ENCODE measurements around the gene CBLN4.

Gene CBLN4

DNA sequence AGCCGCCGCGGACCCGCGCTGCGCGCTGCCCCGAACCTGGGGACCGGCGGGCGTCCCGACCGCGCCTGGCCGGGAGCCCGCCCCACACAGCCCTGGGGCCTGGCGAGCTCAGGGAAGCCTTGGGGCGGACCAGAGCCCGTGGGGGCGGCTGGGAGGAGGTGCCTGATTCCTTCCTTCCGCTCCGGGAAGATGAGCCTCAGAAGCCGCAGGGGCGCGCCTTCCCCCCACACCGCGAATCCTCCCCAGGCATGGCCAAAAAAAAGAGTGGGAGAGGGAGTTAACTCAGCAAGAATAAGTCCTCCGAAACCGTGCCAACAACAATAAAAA lies at the start of gene CBLN4:
Gene CBLN4, minus strand, starts transcription at position 131 of the 327 bp plus-strand sequence. CDS start 1,348 bp downstream, outside the sequence.
- DNase-seq: no peak

DNA sequence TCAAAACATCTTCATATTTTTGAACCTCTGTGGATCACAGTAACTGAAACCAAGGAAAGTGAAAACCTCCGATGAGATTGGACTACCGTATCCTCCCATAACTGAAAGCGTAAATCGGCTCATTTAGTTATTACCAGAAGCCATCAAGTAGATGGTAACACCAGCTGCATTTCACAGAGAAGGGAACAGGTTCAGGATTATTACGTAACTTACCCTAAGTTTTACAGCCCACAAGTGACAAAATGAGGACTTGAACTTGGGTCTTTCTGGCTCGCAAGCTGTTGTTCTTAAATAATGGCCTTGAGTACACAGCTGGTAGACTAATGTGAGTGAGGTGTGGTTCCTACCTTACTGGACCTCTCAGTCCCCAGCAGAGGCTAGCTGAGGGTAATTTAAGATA lies 37.9 kb upstream of the CBLN4 start:
- DNase-seq: no peak

DNA sequence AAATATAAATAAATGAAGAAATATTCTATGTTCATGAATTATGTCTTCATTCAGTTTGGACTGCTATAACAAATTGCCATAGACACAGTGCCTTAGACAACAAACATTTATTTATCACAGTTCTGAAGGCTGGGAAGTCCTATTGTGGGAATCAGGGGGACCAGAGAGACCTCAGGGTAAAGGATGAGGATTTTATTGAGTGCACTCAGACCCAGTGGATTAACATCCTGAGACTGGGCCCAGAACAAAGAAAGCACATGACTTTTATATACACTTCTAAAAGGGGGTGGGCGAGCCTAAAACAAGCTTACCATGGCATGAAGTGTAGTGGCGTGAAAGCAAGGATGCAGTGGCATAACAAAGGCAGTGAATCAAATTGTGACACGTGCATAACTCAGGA lies 26.9 kb upstream of the CBLN4 start:
- DNase-seq: no peak

DNA sequence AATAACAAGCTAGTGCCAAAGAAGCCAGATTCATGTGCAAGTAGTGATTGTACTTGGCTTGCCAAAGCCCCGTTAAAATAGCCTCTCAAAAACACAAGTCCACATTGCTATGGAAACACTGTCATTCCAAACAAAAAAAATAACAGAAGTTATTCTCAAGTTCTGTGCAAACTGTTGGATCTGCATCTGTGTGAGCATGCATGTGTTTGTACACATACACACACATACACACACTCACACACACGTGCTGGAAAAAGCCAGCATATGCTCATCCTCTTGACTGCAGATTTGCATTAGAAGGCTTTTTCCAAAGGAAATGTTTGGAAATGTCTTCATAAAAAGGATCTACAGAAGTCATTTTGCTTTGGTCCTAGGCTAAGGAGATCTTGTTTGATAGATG lies 13.4 kb upstream of the CBLN4 start:
- no peak for DNase-seq

DNA sequence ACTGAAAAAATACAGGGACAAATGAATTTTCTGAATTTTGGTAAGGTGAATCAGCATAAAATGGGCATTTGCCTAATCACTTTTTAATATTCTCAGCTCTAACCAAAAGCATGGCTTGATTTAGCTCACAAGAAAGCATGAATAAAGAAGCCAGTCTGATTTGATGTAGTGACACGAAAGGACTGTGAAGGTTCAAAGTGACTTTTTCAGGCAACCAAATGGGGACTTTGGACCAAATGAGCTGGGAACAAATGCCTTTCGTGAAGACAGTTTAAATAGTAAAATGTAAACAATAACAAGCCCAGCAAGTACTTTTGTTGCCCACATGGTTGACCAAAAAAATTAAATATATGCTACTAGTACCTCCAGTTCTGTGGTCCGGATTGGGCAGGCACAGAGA lies 12.9 kb upstream of the CBLN4 start:
- DNase-seq: no peak

DNA sequence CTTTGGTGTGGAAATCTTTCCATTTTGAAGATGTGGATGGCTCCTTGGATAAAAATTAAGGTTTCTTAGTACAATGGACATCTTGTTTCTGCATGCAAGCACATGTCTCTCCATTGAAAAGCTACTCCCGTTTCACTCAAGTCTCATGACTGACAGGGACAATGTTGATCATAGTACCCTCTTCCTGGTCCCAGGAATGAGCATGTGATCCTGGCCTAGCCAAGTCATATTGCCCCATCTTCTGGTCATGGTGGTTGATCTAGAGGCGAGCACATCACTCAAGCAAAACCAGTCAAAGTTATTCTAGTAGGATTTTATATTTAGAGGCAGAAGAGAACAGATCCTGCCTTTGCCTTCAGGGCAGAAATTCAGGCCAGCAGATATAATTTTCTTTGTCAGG lies 12.2 kb upstream of the CBLN4 start:
- no peak for DNase-seq

DNA sequence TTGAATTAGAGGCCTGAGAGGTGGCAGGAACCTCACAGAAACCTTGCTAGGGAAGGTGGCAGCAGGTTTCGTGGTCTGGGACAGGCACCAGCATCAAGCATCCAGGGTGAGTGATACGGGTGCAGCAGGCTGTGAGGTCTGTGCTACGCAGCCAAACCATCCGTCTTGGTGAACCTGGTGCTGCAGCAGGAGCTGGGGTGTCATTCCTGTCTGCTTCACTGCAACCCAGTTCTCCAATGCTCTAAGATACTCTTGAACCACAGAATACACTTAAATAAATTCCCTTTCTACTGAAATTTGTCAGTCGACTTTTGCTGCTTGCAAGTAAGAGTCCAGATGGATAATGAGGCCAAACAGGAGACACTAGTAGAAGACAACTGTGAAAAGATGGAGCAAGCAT lies 9.7 kb upstream of the CBLN4 start:
- DNase-seq: no peak

DNA sequence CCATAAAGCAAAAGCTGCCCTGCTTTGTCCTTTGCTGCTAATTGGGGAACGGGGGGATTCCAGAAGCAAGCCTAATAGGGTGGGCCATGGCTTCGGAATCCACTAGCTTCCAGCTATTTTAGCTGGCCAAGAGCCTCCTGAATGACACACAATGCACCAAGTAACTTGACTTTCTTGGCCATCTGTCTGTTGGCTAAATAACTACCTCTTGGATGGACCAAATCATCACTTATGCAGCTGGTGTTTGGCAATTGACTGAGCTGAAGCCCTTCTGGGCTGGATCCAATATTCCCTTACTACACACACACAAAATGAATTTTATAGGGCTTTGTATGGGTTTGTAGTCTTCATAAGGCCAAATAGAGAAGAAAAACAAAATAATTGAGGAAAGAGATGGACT lies 8.8 kb upstream of the CBLN4 start:
- DNase-seq: no peak

DNA sequence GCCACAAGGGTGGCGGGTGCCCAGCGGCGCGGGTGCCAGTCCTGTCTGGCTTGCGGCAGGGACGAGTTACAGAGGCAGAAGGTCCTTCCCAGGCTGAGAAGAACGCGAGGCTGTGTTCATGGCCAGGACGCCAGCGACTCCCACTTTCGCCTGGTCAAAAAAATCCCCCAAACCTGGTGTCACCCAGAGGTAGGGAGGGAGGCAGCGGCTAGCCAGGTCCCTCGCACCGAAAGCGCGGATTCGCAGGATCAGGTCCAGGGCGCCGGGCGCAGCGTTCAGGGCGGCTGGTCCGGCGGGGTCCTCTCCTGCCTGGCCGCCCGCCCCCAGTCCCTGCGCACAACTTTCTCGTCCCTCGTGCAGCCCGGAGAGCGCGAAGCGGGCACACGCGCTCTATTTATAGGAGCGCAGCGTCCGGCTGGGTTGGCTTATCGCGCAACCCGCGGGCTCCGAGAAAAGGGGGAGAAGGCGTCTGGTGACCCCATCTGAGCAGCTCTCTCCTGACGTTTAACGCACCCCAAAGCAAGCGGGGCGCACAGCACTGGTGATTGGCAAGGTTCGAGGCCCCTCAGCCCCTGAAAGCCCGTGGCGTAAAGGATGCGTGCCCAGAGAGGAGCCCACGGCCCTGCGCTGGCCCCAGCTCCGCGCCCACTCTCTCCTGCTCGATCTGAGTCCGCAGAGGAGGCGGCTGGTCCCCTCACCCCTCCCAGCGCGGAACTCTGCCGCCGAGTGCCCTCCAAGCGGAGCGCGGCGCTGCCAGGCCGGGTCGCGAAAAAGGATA lies 519 bp downstream of the CBLN4 start:
- no peak for DNase-seq

DNA sequence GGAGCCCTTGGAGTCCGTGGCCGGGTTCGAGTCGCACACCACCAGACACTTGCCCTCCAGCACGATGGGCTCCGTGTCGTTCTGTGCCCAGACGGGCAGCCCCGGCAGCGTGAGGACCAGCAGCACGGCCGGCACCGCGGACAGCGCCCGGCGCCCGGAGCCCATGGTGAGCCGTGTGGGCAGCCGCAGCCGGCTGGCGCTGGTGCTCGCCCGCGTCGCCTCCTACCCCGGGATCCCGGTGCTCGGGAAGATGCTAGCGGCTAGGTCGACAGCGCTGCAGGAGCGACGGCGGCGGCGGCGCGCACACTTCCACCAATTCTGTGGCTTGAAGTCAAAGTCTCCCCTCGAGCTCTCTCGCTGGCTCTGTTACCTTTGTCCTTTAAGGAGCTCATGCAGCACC lies 1.3 kb downstream of the CBLN4 start:
- no peak for DNase-seq

DNA sequence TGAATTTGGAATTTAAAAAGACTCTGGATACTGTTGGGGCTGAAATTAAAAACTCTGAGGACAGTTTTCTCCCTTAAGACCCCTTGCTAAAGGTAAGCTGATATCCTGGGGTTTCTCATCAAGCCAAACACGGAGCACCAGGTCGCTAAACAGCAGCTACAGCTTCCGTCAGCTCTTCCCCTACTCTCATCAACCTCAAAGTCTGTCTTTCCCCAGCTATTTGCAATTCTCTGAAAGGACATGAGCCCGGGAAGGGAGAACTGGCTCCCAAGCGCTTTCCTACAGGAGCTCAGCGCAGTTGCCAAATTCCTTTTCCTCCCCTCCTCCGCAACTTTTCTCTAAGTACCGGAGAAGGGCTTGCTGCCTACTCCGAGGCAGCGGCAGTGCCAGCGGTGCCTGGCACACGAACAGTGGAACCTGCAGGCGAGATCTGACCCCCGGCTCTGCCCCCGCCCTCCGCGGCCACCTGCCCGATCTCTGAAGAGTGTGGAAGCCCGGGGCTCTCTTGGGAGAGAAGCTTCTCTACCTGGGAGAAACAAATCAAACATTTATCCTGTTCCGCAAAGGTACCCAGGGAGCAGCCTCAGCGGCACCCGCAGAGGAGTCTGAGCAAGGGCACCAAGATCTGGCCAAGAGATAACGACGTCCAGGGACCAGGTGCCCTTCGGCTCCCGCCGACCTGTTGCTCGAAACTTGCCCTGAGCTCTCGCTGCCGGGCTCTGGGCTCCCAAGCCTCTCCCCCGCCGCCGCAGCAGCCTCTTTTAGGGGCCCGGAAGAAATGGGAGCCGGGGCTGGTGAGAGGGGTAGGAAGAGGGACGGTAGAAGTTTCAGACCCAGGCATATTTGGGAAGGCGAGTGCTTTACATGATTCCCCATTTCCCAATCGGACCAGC lies 2.2 kb downstream of the CBLN4 start:
- no peak for DNase-seq

DNA sequence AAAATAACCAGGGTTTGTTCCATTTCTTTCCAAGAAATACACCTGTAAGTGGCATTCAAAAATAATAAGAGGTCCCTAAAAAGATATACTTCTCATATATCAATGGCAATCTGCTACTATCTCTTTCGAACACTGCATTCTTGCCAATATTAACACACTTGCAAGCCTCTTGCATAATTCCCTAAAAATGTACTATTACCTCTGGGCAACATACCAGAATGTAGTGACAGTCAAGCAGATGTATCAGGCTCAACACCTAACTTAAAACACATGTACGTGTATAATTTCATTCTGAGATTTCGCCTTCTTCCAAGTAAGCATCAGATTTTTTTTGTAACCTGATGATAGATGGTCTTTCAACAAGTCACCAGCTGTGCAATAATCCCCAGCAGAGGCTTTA lies 3.4 kb downstream of the CBLN4 start:
- DNase-seq: no peak

DNA sequence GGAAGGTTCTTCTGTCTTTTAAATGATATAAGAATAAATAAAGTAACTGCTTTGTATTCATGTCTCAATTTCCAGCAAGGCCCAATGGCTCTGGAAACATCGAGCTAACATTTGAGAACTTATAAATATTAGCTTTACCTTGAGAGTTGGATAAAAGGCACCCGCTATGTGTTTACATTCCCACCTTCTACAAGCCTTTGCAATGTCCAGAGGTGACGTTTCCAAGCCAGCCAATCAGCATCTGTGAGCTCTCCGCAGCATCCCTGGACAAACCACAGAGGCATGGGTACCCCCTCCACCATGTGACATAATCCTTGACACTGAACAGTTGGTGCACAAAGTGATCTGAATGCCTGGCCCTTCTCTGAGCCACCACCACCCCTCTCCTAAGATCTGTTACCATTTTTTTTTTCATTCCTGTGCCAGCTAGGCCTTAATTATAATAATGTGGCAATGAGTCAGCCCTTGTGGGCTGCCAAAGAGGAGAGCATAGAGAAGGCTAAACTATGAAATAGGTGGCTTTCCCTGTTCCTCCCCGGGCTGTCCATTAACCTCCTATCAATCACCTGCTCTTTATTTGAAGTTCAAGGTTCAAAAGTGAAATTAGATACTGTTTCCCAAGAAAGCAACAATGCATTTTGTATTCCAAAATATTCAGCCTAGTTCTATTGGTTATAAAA lies 4.1 kb downstream of the CBLN4 start:
- no peak for DNase-seq

DNA sequence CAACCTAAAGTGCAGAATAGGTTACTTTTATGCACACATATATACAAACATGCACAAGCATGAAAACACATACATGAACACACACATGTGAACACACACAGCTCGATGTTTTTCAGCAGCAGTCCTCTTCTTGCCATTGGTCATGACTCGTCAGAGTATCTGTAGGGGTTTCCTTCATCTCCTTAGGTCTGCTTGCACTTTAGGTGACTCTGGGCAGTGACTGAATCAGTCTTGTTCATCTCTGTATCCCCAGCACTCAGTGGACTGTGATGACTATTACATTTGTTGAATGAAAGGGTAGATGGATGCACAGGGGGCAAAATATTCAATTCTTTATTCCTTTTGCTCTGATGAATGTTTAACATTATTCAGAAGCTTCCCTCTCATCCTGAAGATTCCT lies 26.8 kb downstream of the CBLN4 start:
- DNase-seq: no peak

DNA sequence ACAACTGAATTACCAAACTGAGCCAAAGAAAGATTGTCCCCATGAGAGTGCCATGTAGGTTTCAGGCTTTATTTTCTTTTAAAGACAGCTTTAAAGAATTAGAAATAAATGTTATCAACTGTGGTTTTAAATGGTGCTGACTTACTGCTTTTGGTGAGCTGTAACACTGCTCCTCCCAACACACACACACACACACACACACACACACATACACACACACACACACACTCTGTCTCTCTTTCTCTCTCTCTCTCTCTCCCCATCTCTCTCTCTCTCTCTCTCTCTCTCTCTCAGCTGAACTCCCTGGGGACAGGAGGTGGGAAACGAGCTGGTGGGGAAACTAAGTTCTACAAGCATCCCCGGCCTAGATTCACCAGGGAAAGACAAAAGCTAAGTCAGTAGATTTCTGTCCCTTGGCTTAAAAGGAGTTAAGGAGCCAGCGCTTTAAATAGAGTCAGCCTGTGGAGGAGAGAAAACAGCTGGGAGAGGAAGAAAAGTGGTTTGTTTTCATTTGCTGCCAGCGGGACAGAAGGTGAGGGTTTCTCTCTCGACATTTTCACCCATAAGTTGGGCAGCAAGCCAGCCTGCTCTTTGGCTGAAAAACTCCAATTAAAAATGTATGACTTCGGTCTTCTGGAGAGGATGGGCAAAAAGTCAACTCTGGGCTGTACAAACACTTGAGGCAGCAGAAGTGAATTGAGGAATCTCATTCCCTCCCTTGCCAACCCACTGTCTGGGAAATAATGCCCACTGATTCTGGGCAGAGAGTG lies 27.4 kb downstream of the CBLN4 start:
- no peak for DNase-seq

DNA sequence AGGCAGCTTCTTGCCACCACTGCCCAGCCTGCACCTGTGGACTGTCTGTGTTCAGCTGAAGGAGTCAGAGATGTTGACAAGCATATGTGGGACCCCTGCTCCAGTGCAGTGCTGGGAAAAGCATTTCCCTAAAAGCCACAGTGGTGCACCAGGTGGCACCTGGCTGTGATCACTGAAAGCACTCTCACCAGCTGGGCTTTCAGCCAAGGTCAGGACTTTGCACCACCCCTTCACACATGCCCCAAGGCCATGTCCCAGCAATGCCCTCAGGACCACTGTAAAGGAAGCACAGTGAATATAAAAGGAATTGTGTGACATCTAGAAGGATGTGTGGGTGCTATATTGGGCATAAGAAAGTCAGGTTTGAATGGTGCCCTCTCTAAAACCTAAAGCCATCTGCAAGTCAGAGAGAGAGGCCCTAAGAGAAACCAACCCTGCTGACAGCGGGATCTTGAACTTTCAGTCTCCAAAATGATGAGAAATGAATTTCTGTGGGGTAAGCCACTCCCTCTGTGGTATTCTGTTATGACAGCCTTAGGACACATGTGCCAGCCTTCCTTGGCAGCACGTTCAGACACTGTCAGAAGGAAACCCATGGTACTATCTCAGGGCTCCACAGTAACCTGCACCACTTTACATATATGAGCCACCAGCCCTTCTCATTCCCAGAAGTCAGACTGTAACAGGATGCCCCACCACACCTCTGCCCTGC lies 30.7 kb downstream of the CBLN4 start:
- DNase-seq: no peak

DNA sequence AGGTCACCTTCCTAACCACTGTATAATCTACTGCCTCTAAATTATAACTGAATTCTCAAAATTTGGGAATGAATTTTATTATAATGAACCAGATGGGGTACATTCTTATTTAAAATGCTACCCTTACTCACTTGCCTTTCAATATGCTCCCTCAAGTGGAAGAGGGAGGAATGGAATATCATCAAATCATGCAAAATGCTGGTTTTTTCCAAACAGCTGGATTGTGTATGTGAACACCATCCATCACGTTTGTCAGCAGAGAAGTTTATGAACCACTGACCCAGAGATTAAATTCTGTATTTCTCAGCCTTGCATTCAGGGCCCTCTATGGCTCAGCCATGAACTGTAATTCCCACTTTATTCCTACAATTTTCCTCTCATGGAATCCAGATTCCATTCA lies 40.5 kb downstream of the CBLN4 start:
- DNase-seq: no peak

DNA sequence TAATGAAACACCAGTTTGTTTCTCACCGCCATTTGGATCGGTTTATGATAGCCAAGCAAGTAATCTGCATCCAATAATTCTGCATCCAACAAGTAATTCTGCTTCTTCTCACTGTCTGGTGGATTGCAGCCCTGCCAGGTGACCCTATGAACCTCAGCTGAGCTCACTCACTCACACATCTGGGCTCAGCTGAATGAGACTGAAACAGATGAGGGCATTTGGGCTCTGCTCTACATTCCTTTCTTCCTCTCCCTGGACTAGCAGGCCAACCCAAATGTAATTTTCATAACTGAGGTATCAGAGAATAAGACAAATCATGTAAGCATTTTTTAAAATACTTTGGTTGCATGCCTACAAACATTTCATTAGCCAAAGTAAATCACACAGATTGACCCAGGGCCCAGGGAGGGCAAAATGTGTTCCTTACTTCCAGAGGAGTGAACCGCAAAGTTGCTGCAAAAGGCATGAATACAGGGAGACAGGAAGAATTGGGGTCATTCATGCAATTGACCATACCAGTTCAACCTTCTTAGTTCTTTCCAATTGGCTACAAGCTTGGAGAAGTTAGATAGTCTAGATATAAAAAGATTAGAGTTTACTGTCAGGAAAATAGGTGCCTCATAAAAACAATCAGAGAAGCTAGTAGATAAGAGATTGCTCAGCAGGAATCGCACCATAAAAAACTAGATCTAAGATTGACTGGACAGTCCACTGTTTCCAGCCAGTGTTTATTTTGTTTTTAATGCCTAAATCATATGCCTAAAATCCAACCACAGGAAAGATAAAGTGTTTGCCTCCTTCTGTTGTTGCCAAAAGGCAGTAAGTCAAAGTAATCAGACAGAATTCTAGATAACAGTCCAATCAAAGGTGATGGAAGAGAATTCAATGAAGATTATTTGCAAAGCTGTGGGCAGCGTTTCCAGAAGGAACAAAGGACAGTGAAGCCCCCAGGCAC lies 43.7 kb downstream of the CBLN4 start:
- no peak for DNase-seq

DNA sequence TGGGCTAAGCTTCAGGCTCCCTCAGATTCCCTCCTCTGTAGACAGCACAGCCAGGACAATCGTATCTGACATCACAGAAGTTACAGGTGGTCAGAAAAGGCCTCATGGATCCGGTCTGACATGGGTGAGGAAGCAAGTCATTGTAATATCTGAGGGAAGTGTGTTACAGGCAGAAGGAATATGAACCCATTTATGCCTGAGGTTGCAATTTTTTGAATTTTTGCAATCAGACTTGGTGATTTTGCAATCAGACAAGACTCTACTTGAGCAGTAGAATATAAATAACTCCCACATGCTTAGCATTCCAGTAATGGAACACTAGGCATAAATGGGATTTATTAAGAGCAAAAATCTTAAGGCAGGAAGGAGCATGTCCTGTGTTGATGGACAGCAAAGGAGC lies 52.1 kb downstream of the CBLN4 start:
- no peak for DNase-seq

DNA sequence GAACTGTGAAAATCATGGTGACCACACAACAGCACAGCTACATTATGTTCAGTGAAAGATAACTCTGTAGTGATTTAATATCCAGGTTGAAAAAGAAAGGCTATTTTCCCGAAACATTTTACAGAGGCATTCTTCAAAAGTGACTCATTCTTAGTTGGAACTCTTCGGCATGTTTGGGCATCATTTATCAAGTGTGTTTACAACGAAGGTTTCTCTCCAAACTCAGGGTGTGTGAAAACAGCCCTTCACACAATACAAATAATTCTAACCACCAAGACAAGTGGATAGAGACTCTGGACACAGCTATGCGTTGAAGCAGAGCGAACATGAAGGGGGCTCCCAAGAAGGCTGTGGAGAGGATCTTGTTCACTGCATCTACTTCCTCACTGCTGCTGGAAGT lies 57.6 kb downstream of the CBLN4 start:
- no peak for DNase-seq

All from NCI-H2081 treated with DMSO at 0.1 percent for 48 hours (cell line).